Stimulated activated memory B cell treated with anti-CD40 and anti-IgM and Interleukin-4, amounts not matched to agents 10 μg/mL and 1 μg/mL and 100 μg/mL, for 72 hours (primary cell): Measurements from ENCODE around the gene CASP1.
"Not testable (repeated sequence)": the region's sequence is repeated elsewhere in the genome, so short reads cannot be mapped to it uniquely, and the experiment has no call there.

ENCODE experiments used
- ATAC-seq: fragments of 150-1000 bp; cut with Tn5 transposase; 2 replicates; pipeline ENCODE4 v1.10.0; 2021
- H3K27ac Mint-ChIP-seq: one replicate; pipeline ENCODE4 v1.8.0; 2022; ENCODE audit warnings: mild to moderate bottlenecking, mixed read lengths
- H3K27me3 Mint-ChIP-seq: one replicate; pipeline ENCODE4 v1.8.0; 2022; ENCODE audit warnings: mixed read lengths
- H3K36me3 Mint-ChIP-seq: one replicate; pipeline ENCODE4 v1.8.0; 2022; ENCODE audit warnings: mixed read lengths
- H3K4me1 Mint-ChIP-seq: one replicate; pipeline ENCODE4 v1.8.0; 2022; ENCODE audit warnings: mixed read lengths
- H3K4me3 Mint-ChIP-seq: one replicate; pipeline ENCODE4 v1.8.0; 2022; ENCODE audit warnings: mild to moderate bottlenecking, moderate library complexity, mixed read lengths
- H3K9me3 Mint-ChIP-seq: one replicate; pipeline ENCODE4 v1.8.0; 2022; ENCODE audit warnings: mixed read lengths

Gene CASP1

DNA sequence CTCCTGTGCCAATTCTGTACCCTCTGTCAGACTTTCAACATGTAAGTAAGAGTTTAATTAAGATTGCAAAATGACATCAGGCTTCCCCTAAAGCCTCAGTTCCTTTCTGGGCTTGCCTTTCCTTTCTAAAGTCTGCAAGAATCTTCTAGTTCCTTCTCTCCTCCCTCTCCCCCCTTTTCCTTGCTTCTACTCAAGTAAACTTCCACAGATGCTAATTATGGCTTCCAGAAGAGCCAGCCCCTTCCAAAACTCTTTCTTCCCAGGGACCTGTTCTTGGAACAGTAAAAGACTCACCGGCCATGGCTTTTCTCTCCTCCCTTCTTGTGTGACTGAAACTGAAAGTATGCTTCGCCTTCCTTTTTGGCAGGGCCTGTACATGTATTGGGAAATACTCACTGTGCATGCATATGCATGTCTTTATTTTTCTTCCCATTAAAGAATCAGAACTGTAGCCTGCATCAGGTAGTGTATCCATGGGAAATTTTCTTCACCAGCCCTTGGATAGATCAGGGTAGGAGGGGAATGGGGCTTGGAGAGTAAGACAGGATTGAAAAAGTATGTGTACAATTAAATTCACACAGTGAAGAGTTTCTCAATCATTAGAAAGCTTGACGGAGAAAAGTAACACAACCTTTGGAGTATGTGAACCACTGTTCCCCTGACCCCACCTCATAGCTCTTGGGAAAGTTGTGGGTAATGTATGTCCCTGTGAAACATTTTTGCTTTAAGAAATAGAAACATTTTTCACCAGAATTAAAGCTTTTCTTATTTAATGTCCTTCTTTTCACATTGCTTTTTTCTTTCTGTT lies at the start of gene CASP1:
Gene CASP1, minus strand, starts transcription at position 332 of the 808 bp plus-strand sequence. Its CDS starts 31 bp downstream, at position 301.
- H3K27ac Mint-ChIP-seq: peak within 1 kb of the TSS; percentile 89
- no peaks in the 10 kb centered on the region for H3K9me3 Mint-ChIP-seq
- ATAC-seq: peak; percentile 84
- H3K27me3 Mint-ChIP-seq: no peaks in the 10 kb centered on the region
- peak within 1 kb of the TSS; percentile 81 for H3K4me3 Mint-ChIP-seq
- H3K4me1 Mint-ChIP-seq: peaks cover 46% of the 10 kb centered on the region
- peaks cover 37% of the 10 kb centered on the region for H3K36me3 Mint-ChIP-seq

- no peaks in the 10 kb centered on the region for H3K36me3 Mint-ChIP-seq
These were observed 46.6 kb upstream of the CASP1 start for GRCh38 chr11:105081412-105082150.

GRCh38 chr11:105080171-105080906 lies 45.4 kb upstream of the CASP1 start:
- peaks cover 15% of the 10 kb centered on the region for H3K4me1 Mint-ChIP-seq
- not testable (repeated sequence) for ATAC-seq, H3K9me3 Mint-ChIP-seq, H3K36me3 Mint-ChIP-seq, H3K4me3 Mint-ChIP-seq, H3K27ac Mint-ChIP-seq
- peaks cover 60% of the 10 kb centered on the region for H3K27me3 Mint-ChIP-seq

More at GRCh38 chr11:105081412-105082150, 46.6 kb upstream of the CASP1 start:
- ATAC-seq: no peak
- H3K9me3 Mint-ChIP-seq: no peaks in the 10 kb centered on the region
- peaks cover 15% of the 10 kb centered on the region for H3K4me1 Mint-ChIP-seq
- no peak overlapping the region for H3K27ac Mint-ChIP-seq
- H3K27me3 Mint-ChIP-seq: peaks cover 58% of the 10 kb centered on the region
- no peak overlapping the region for H3K4me3 Mint-ChIP-seq

DNA sequence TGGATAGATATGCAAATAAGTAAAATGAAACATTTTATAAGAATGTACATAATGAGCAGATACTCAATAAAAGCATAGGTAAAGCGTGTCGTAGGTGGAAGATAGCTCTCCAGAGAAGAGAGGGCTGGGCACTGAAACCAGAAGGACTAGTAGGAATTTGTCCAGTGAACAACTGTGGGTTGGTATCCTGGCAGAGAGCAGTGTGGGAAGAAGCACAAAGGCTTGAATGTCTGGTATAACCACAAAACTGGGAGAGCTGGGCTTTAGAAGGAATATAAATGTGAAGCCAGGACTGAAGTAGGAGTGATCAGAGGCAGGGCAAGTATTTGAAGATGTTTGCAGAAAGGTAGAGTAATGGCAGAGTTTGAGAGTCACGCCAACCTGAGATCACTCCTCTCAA lies 43.3 kb upstream of the CASP1 start:
- ATAC-seq: no peak
- Mint-ChIP-seq H3K36me3 (no peaks in the 10 kb centered on the region), H3K9me3 (no peaks in the 10 kb centered on the region), H3K4me3 (no peak overlapping the region), H3K4me1 (peaks cover 15% of the 10 kb centered on the region), H3K27me3 (peaks cover 57% of the 10 kb centered on the region), H3K27ac (no peak overlapping the region)

GRCh38 chr11:105077141-105077790 lies 42.3 kb upstream of the CASP1 start:
- not testable (repeated sequence) for H3K27ac Mint-ChIP-seq, H3K36me3 Mint-ChIP-seq, H3K4me3 Mint-ChIP-seq, ATAC-seq, H3K9me3 Mint-ChIP-seq
- Mint-ChIP-seq H3K27me3 (peaks cover 47% of the 10 kb centered on the region), H3K4me1 (peaks cover 15% of the 10 kb centered on the region)

- H3K27ac Mint-ChIP-seq: no peak overlapping the region
- no peaks in the 10 kb centered on the region for H3K9me3 Mint-ChIP-seq
- no peak for ATAC-seq
- H3K36me3 Mint-ChIP-seq: no peaks in the 10 kb centered on the region
- no peaks in the 10 kb centered on the region for H3K4me1 Mint-ChIP-seq
- H3K27me3 Mint-ChIP-seq: peaks cover 26% of the 10 kb centered on the region
- H3K4me3 Mint-ChIP-seq: no peak overlapping the region
These were observed 39.2 kb upstream of the CASP1 start for GRCh38 chr11:105074166-105074530.

DNA sequence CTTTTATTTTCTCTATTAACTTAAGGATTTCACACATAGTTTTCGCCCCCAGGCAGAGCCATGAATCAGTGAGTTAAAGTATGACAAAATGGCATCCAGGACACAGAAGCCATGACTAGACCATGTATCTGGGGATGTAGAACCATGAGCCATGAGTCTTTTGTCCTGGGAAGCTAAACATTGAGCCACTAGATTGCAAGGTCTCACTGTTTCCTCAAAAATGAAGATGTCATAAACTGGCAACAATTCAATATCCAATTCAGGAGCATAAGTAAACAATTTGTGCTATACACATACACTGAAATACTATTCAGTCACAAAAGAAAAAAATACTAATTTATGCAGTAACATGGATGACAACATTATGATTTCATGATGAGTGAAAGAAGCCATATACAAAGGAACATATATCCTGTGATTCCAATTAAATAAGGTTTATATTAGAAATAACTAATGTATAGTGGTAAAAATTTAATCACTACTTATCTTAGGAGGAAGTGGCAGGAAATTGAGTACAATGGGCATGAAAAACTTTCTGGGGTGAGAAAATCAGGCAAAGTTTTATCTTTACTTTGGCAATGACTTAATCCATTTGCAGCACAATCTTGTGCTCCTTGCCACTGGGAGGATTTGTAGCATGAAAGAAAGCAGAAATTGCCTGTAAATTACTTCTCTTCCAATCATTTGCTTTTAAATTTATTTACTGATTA lies 38.7 kb upstream of the CASP1 start:
- H3K4me3 Mint-ChIP-seq: no peak overlapping the region
- H3K9me3 Mint-ChIP-seq: no peaks in the 10 kb centered on the region
- ATAC-seq: no peak
- no peak overlapping the region for H3K27ac Mint-ChIP-seq
- H3K4me1 Mint-ChIP-seq: no peaks in the 10 kb centered on the region
- peaks cover 20% of the 10 kb centered on the region for H3K27me3 Mint-ChIP-seq
- H3K36me3 Mint-ChIP-seq: no peaks in the 10 kb centered on the region

- H3K9me3 Mint-ChIP-seq, H3K27ac Mint-ChIP-seq, H3K4me1 Mint-ChIP-seq, H3K36me3 Mint-ChIP-seq, H3K4me3 Mint-ChIP-seq, H3K27me3 Mint-ChIP-seq, ATAC-seq: not testable (repeated sequence)
These were observed 37.1 kb upstream of the CASP1 start for GRCh38 chr11:105072080-105072479.

DNA sequence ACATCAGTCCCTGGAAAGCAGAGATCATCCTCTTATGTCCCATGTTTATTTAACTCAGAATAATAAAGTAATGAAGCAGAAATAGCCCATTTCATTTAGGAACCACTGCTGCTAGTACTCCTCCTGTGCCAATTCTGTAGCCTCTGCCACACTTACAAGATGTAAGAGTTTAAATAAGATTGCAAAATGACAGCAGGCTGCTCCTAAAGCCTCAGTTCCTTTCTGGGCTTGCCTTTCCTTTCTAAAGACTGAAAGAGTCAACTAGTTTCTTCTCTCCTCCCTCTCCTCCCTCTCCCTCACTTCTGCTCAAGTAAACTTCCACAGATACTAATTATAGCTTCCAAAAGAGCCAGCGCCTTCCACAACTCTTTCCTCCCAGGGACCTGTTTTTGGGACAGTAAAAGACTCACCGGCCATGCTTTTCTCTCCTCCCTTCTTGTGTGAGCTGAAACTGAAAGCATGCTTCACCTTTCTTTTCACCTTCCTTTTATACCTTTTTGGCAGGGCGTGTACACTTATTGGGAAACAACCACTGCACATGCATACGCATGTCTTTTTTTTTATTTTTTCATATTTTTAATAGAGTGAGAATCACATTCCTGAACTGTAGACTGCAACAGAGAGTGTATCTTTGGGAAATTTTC lies 36.3 kb upstream of the CASP1 start:
- H3K27me3 Mint-ChIP-seq: no peaks in the 10 kb centered on the region
- no peak for ATAC-seq

DNA sequence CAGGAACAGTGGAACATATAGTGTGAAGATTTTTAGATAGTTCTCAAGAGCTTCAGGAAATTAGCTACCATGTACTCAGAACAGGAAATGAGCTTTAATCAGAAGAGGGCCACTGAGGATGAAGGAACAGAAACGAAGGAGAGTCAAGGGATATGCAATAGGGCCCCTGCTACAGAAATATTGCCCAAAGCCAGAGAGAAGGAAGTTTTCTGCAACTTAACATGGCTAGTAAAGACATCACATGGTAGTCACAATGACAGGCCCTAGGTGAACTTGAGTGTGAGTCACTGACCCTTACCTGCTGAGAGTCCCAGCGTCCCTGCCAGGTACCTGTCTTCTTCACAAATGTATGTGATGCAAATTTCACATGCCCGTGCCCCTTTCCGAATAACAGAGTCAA lies 35.4 kb upstream of the CASP1 start:
- no peaks in the 10 kb centered on the region for H3K27me3 Mint-ChIP-seq
- H3K4me1 Mint-ChIP-seq: no peaks in the 10 kb centered on the region
- no peak overlapping the region for H3K27ac Mint-ChIP-seq
- no peaks in the 10 kb centered on the region for H3K36me3 Mint-ChIP-seq
- no peak overlapping the region for H3K4me3 Mint-ChIP-seq
- H3K9me3 Mint-ChIP-seq: no peaks in the 10 kb centered on the region
- ATAC-seq: no peak

More for the DNA sequence above, 36.3 kb upstream of the CASP1 start:
- Mint-ChIP-seq H3K4me1 (no peaks in the 10 kb centered on the region), H3K27ac (no peak overlapping the region), H3K9me3 (no peaks in the 10 kb centered on the region), H3K36me3 (no peaks in the 10 kb centered on the region), H3K4me3 (no peak overlapping the region)

- H3K4me3 Mint-ChIP-seq, H3K4me1 Mint-ChIP-seq, H3K9me3 Mint-ChIP-seq, H3K27ac Mint-ChIP-seq, H3K36me3 Mint-ChIP-seq, H3K27me3 Mint-ChIP-seq, ATAC-seq: not testable (repeated sequence)
These were observed 34.8 kb upstream of the CASP1 start for GRCh38 chr11:105069749-105070148.

DNA sequence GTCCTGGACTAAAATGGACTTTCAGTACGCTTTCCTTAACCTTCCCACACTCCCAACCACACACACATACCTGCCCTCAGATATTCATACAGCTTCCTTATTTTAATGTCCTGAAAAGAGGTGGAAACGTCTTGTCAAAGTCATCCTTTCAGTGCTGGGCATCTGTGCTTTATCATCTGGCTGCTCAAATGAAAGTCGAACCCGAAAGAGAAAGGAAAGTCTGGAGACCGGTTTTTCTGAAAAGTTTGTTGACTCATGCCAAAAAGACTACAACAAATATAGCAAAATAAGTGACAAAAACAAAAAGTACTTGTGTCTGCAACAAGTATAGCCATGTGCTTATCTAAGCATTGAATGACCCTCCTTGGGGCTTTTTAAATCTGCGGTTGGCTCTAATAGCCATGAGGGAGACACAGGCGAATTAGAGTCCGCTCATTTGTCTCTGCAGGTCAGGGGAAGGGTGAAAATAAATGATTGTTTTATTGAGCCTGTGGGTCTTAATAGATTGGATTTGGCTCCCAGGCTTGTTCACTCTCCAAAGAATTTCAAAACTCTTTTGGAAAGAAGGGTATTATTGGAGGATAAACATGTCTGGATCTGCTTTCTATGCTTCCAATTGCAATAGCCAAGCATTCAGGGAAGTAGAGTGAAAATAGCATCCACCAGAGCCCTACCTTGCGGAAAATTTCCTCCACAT lies 28.4 kb upstream of the CASP1 start:
- H3K27me3 Mint-ChIP-seq: peaks cover 14% of the 10 kb centered on the region
- not testable (repeated sequence) for H3K4me3 Mint-ChIP-seq, ATAC-seq, H3K4me1 Mint-ChIP-seq, H3K9me3 Mint-ChIP-seq, H3K27ac Mint-ChIP-seq, H3K36me3 Mint-ChIP-seq

DNA sequence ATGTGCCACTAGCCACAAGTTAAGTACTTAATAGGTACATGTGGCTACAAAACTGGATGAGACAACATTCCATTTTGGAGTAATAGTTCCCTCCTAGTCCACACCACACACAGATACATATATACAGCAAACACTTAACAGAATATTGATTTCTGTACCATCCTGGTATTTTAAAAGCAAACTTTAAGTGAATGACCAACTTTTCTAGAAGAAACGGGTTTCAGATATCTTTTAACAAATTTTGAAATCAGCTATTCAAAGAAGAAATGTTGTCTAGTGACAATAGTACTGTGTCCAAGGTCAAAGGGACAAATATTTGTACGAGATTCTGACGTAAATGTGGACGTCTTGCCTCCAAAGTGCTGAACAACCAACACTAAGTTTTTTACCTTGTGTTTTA lies 22.5 kb upstream of the CASP1 start:
- Mint-ChIP-seq H3K9me3 (no peaks in the 10 kb centered on the region), H3K27ac (no peak overlapping the region), H3K4me3 (no peak overlapping the region), H3K36me3 (no peaks in the 10 kb centered on the region), H3K27me3 (peaks cover 14% of the 10 kb centered on the region), H3K4me1 (no peaks in the 10 kb centered on the region)
- ATAC-seq: no peak

- no peaks in the 10 kb centered on the region for H3K4me1 Mint-ChIP-seq
- ATAC-seq: no peak
- no peak overlapping the region for H3K27ac Mint-ChIP-seq
- no peaks in the 10 kb centered on the region for H3K9me3 Mint-ChIP-seq
- no peak overlapping the region for H3K4me3 Mint-ChIP-seq
- H3K36me3 Mint-ChIP-seq: no peaks in the 10 kb centered on the region
- peaks cover 14% of the 10 kb centered on the region for H3K27me3 Mint-ChIP-seq
These were observed 21.5 kb upstream of the CASP1 start for GRCh38 chr11:105056446-105056845.
